Uterus (tissue), 2 donors: ENCODE results near the gene MRPL48.

Source experiments
- POLR2A ChIP-seq, 2 donors: fragments of 450-650 bp; IDR thresholded peaks; one replicate each; pipeline ENCODE4 v1.6.1; 2016; ENCODE audit warnings: antibody characterized with exemption in 2 of 2, mild to moderate bottlenecking in 1 of 2, moderate library complexity in 1 of 2
- TF ChIP-seq, protein P1 (sequence below), 4 experiments: fragments of 200-600 bp in 2 of 4; fragments of 450-650 bp in 2 of 4; sonication (generic) in 2 of 4; IDR thresholded peaks; one replicate each; pipeline ENCODE4 v1.5.1; 2016 to 2019; ENCODE audit warnings: antibody characterized with exemption in 4 of 4, mild to moderate bottlenecking in 2 of 4, moderate library complexity in 1 of 4

DNA sequence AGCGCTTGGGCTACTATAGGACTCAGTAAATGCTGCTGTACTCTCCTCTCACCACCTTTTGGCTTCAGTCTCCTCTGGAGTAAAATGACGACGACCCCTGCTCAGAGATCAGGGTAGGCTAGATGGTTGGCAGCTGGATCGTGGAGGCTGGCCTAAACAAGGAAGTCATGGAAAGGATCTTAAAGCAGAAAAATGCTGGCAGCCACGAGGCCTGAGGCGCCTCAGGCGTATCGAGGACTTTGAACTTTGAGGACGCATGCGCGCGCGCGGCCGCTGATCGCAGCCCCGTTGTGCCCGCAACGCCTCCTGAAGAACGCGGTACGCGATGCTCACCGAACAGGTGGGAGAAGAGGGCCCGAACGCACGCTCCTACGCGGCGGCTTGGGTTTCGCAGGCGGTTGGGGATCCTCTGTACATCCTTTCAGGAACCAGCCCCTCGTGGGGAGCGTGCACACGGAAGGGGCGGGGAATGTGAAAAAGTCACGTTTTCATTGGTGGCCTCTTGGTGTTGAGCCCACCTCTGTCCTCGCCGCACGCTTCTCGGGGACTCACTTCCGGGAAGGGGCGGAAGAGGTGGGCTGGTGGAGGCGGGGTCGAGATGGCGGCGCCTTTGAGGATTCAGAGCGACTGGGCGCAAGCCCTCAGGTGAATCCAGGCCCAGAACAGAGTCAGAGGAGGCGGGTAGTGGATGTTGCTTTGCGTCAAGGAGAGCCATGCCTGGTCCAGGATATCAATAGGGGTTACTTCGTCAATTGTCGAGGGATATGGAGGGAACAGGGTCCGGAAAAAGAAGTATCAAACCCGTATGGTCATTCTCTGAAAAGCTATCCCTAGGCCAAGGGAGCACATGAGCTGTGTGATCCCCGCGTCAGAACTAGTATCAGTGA, 89.0 kb downstream of the MRPL48 start, which contains the start of the genes COA4 and PAAF1:
- peak; percentile 12 to 50 for TF ChIP-seq POLR2A (IDR thresholded peaks at IDR 0.05)
- TF ChIP-seq, protein P1, sequence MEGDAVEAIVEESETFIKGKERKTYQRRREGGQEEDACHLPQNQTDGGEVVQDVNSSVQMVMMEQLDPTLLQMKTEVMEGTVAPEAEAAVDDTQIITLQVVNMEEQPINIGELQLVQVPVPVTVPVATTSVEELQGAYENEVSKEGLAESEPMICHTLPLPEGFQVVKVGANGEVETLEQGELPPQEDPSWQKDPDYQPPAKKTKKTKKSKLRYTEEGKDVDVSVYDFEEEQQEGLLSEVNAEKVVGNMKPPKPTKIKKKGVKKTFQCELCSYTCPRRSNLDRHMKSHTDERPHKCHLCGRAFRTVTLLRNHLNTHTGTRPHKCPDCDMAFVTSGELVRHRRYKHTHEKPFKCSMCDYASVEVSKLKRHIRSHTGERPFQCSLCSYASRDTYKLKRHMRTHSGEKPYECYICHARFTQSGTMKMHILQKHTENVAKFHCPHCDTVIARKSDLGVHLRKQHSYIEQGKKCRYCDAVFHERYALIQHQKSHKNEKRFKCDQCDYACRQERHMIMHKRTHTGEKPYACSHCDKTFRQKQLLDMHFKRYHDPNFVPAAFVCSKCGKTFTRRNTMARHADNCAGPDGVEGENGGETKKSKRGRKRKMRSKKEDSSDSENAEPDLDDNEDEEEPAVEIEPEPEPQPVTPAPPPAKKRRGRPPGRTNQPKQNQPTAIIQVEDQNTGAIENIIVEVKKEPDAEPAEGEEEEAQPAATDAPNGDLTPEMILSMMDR (IDR thresholded peaks at IDR 0.05), result peak in 1 of 4 experiments; percentile 24
